Testis (tissue), 2 donors: ENCODE results near the gene BCKDHA.

Experiments used
- CTCF ChIP-seq, 3 experiments: fragments of 450-650 bp in 2 of 3; fragments of 200-600 bp in 1 of 3; sonication (generic) in 1 of 3; IDR thresholded peaks; one replicate each; pipeline ENCODE4 v1.5.1; 2016 to 2019; ENCODE audit warnings: antibody characterized with exemption in 3 of 3, mild to moderate bottlenecking in 2 of 3, moderate library complexity in 1 of 3
- POLR2A ChIP-seq: fragments of 450-650 bp; IDR thresholded peaks from one replicate; pipeline ENCODE4 v1.6.1; 2017; ENCODE audit warnings: antibody characterized with exemption, mild to moderate bottlenecking, moderate library complexity

GRCh38 chr19:41401483-41401882 is 3.9 kb downstream of the BCKDHA start:
- TF ChIP-seq CTCF (IDR thresholded peaks at IDR 0.05) (no peak), POLR2A (no peak)
